Gastroesophageal sphincter (tissue), 4 donors: ENCODE measurements around the gene RGS16. TPM values are rescaled to one million over a fixed set of nuclear protein-coding genes. Genes with fewer than 3 reads are reported as not detected.

ENCODE experiments used
- ATAC-seq: fragments of 150-250 bp; one replicate; pipeline ENCODE4 v1.9.1; 2016; ENCODE audit warnings: mild to moderate bottlenecking, moderate library complexity
- H3K27ac ChIP-seq, 4 donors: fragments of 200-600 bp; sonication (generic) in 3 of 4; 1 replicate in 3 of 4; 2 replicates in 1 of 4; pipeline ENCODE4 v1.5.1; 2016 to 2019
- H3K27me3 ChIP-seq: fragments of 200-600 bp; sonication (generic); one replicate; pipeline ENCODE4 v1.5.1; 2019
- H3K36me3 ChIP-seq, 2 donors: fragments of 200-600 bp; sonication (generic); one replicate each; pipeline ENCODE4 v1.5.1; 2019; ENCODE audit warnings: control low read depth in 1 of 2
- H3K4me1 ChIP-seq, 3 donors: fragments of 200-600 bp; sonication (generic); 1 replicate in 2 of 3; 2 replicates in 1 of 3; pipeline ENCODE4 v1.5.1; 2016 to 2019; ENCODE audit warnings: control low read depth in 2 of 3
- H3K4me3 ChIP-seq, 2 donors: fragments of 200-600 bp; sonication (generic); one replicate each; pipeline ENCODE4 v1.5.1; 2019; ENCODE audit warnings: mild to moderate bottlenecking in 1 of 2, moderate library complexity in 1 of 2
- H3K9me3 ChIP-seq, 3 donors: fragments of 200-600 bp; sonication (generic); one replicate each; pipeline ENCODE4 v1.5.1; 2017 to 2019; ENCODE audit warnings: control low read depth in 2 of 3
- EP300 ChIP-seq: sonication (generic); formaldehyde crosslinking; IDR thresholded peaks from one replicate; pipeline ENCODE4 v1.6.1; 2017; ENCODE audit warnings: antibody characterized with exemption, mild to moderate bottlenecking
- POLR2A ChIP-seq, 2 donors: fragments of 450-650 bp; IDR thresholded peaks; one replicate each; pipeline ENCODE4 v1.6.1; 2017; ENCODE audit warnings: antibody characterized with exemption in 2 of 2, mild to moderate bottlenecking in 2 of 2, moderate library complexity in 1 of 2
- POLR2AphosphoS5 ChIP-seq: sonication (generic); formaldehyde crosslinking; IDR thresholded peaks from one replicate; pipeline ENCODE4 v1.6.1; 2017; ENCODE audit warnings: antibody characterized with exemption
- WGBS, 2 donors: methylation state at CpG; one replicate each; pipeline ENCODE4 v1.1.5; 2018; ENCODE audit warnings: low coverage in 1 of 2; 5-methylcytosine and 5-hydroxymethylcytosine counted together
- total RNA-seq, 4 donors: library from RNA; depleted of rRNA; stranded (reverse); fragments of >200 nt; gene quantifications; one replicate each; pipeline ENCODE4 v1.1.0, GENCODE V29; 2016
- TF ChIP-seq, protein P1 (sequence below), 4 experiments: fragments of 200-600 bp in 2 of 4; fragments of 450-650 bp in 2 of 4; sonication (generic) in 1 of 4; IDR thresholded peaks; one replicate each; pipeline ENCODE4 v1.5.1; 2017 to 2019; ENCODE audit warnings: antibody characterized with exemption in 4 of 4, mild to moderate bottlenecking in 2 of 4, moderate library complexity in 2 of 4

Gene RGS16
- total RNA-seq, 4 donors from 2014 or later, result 0.47 to 10.6 (median 2.1) TPM

DNA sequence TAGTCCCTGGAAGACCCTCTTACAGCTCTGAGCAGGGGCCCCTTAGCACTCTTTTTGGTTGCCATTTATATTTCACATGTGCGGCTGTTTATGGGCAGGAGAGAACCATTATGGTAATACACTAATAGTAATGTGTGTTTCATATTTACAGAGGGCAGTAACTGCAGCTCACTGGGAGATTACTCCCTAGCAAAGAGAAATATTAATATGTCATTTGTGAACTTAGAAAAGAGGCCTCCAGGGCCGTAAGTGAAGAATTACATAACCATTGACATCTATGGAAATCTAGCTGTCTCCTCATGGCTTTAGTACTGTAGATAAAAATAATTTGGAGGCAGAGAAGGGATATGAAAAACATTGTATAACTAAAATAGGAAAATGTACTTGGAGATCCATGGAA, 23.4 kb upstream of the RGS16 start:
- Histone ChIP-seq H3K27me3 (no peaks in the 10 kb centered on the region), H3K4me1 (peaks cover 0 to 46% (median 0%) of the 10 kb centered on the region in 3 donors), H3K9me3 (no peaks in the 10 kb centered on the region), H3K4me3 (no peak overlapping the region), H3K36me3 (no peaks in the 10 kb centered on the region), H3K27ac (no peak overlapping the region)
- ATAC-seq, result no peak
- WGBS, 2 donors, result 23 to 50% methylated on average over 1 to 2 of the region's 2 CpGs
- TF ChIP-seq POLR2AphosphoS5 (no peak), POLR2A (IDR thresholded peaks at IDR 0.05) (no peak), EP300 (no peak)
- TF ChIP-seq, protein P1, sequence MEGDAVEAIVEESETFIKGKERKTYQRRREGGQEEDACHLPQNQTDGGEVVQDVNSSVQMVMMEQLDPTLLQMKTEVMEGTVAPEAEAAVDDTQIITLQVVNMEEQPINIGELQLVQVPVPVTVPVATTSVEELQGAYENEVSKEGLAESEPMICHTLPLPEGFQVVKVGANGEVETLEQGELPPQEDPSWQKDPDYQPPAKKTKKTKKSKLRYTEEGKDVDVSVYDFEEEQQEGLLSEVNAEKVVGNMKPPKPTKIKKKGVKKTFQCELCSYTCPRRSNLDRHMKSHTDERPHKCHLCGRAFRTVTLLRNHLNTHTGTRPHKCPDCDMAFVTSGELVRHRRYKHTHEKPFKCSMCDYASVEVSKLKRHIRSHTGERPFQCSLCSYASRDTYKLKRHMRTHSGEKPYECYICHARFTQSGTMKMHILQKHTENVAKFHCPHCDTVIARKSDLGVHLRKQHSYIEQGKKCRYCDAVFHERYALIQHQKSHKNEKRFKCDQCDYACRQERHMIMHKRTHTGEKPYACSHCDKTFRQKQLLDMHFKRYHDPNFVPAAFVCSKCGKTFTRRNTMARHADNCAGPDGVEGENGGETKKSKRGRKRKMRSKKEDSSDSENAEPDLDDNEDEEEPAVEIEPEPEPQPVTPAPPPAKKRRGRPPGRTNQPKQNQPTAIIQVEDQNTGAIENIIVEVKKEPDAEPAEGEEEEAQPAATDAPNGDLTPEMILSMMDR (IDR thresholded peaks at IDR 0.05), result no peak

DNA sequence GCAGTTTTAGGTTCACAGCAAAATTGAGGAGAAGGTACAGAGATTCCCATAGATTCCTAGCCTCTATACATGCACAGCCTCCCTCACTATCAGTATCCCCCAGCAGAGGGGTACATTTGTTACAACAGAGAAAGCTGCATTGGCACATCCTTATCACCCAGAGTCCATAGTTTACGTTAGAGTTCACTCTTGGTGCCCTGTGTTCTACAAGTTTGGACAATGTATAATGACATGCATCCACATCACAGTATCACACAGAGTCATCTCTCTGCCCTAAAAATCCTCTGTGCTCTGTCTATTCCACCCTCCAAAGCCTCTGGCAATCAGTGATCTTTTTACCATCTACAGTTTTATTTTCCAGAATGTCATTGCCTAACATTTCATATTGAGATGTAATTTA, 22.3 kb upstream of the RGS16 start:
- 64 to 91% methylated on average over 1 of the region's 1 CpG for WGBS, 2 donors
- Histone ChIP-seq H3K4me1 (peaks cover 0 to 47% (median 0%) of the 10 kb centered on the region in 3 donors), H3K27ac (no peak overlapping the region), H3K4me3 (no peak overlapping the region), H3K27me3 (no peaks in the 10 kb centered on the region), H3K9me3 (no peaks in the 10 kb centered on the region), H3K36me3 (no peaks in the 10 kb centered on the region)
- TF ChIP-seq EP300, result no peak
- no peak for TF ChIP-seq POLR2AphosphoS5
- no peak for TF ChIP-seq POLR2A (IDR thresholded peaks at IDR 0.05)
- TF ChIP-seq, protein P1 (IDR thresholded peaks at IDR 0.05), result no peak
- ATAC-seq, result no peak

DNA sequence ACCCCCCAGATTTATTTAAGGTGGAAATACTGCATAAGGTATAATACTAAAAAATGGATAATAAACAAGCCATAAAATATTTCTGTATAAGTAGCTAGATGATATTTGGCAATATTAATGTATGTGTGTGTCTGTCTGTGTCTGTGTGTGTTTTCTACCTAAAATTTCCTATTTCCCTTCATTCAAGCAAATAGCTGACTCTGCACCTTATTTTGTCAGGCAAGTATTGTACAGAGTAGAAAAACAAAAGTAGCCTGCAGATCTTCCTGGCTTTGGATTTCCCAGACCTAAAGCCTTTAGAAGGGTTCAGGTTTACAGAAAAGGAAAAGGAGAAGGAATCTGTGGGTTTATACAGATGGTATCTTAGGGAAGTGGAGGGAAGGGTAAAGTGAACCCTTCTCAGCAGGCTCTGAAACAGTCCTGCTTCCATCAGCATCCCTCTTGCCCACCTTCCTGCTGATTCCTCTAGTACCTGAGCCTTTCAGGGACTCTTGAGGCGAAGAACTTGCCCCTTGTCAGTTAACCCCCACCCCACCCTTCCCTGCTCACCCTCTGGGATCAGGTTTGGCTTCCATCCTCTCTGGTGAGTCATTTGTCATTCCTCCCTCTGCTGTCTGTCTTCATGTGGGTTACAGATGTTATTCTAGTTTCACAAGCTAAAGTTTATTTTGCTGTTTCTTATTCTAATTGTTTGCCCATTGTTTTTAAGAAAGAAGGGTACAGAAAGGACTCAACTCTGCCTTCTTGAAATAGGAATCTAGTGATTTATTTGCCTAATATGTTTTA, 21.7 kb upstream of the RGS16 start:
- Histone ChIP-seq H3K27ac (no peak overlapping the region), H3K27me3 (no peaks in the 10 kb centered on the region), H3K36me3 (no peaks in the 10 kb centered on the region), H3K4me1 (peaks cover 0 to 46% (median 0%) of the 10 kb centered on the region in 3 donors), H3K9me3 (no peaks in the 10 kb centered on the region), H3K4me3 (no peak overlapping the region)
- TF ChIP-seq, protein P1 (IDR thresholded peaks at IDR 0.05), result no peak
- TF ChIP-seq EP300 (no peak), POLR2AphosphoS5 (no peak), POLR2A (IDR thresholded peaks at IDR 0.05) (no peak)
- 44 to 83% methylated on average over 1 of the region's 1 CpG for WGBS, 2 donors
- ATAC-seq, result no peak

DNA sequence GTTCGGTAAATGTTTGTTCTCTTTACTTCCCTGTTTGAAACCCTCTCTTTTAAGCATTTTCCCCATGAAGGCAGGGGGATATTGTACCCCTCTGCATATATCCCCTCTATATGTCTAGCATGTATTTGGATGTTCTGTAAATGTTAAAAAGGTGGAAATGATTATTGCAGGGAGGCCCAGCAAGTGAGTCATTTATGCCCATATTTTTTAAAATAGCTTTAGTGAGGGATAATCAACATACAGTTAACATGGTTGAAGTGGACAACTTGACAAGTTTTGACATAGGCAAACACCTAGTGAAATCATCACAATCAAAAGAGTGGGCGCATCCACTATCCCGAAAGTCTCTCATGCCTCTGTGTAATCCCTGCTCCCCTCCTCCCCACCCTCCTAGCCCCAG, 20.8 kb upstream of the RGS16 start:
- ATAC-seq, result no peak
- Histone ChIP-seq H3K27me3 (no peaks in the 10 kb centered on the region), H3K36me3 (no peaks in the 10 kb centered on the region), H3K4me3 (no peak overlapping the region), H3K4me1 (peaks cover 0 to 38% (median 0%) of the 10 kb centered on the region in 3 donors), H3K9me3 (no peaks in the 10 kb centered on the region), H3K27ac (no peak overlapping the region)
- 85 to 96% methylated on average over 3 of the region's 3 CpGs for WGBS, 2 donors
- TF ChIP-seq, protein P1 (IDR thresholded peaks at IDR 0.05), result no peak
- TF ChIP-seq POLR2A (IDR thresholded peaks at IDR 0.05) (no peak), EP300 (no peak), POLR2AphosphoS5 (no peak)

DNA sequence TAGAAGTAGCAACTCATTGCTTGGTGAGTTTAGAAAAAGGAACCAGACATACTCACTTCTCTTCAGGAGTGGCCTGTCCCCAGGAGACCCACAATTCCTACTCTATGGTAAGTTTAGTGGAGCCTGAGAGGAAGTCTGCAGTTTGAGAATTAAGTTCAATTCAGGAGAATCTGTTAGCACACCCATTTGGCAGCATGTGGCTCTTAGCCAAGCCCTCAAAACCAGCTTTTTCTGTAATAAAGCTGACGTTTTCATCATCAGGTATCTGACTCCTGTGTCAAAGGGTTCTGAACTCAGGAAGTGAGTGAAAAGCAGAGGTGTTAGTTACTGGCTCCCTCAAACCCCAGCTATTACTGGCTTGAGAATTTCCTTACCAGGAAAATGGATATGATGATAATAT, 20.4 kb upstream of the RGS16 start:
- Histone ChIP-seq H3K36me3 (no peaks in the 10 kb centered on the region), H3K27me3 (no peaks in the 10 kb centered on the region), H3K9me3 (no peaks in the 10 kb centered on the region), H3K4me3 (no peak overlapping the region), H3K27ac (no peak overlapping the region), H3K4me1 (peaks cover 0 to 38% (median 0%) of the 10 kb centered on the region in 3 donors)
- TF ChIP-seq POLR2AphosphoS5 (no peak), EP300 (no peak), POLR2A (IDR thresholded peaks at IDR 0.05) (no peak)
- TF ChIP-seq, protein P1 (IDR thresholded peaks at IDR 0.05), result no peak
- 50 to 55% methylated on average over 1 of the region's 1 CpG for WGBS, 2 donors
- no peak for ATAC-seq
